ENCODE measurements around the gene CXorf66.
A peak's percentile ranks its signal among the peaks of the same experiment; 100 is the strongest.
"Not testable (repeated sequence)": the region's sequence is repeated elsewhere in the genome, so short reads cannot be mapped to it uniquely, and the experiment has no call there.

The CXorf66 gene

GRCh38 chrX:139969286-139969685 is 4.0 kb upstream of the CXorf66 start:
- no peak overlapping the region for H3K4me3 ChIP-seq (ENCODE audit: low read length)
- no peak for DNase-seq (ENCODE audit: low read depth)
- no peak for TF ChIP-seq CTCF (IDR thresholded peaks at IDR 0.05; ENCODE audit: insufficient read depth, low read depth, low read length, missing control alignments)

GRCh38 chrX:139967750-139968149 is 2.4 kb upstream of the CXorf66 start:
- H3K4me3 ChIP-seq (ENCODE audit: low read length): no peak overlapping the region
- TF ChIP-seq CTCF (IDR thresholded peaks at IDR 0.05; ENCODE audit: insufficient read depth, low read depth, low read length, missing control alignments): no peak
- DNase-seq (ENCODE audit: low read depth): no peak

- peak; percentile 29 for TF ChIP-seq CTCF (IDR thresholded peaks at IDR 0.05; ENCODE audit: insufficient read depth, low read depth, low read length, missing control alignments)
- no peak overlapping the region for H3K4me3 ChIP-seq (ENCODE audit: low read length)
- DNase-seq (ENCODE audit: low read depth): peak; percentile 0
These were observed 2.0 kb upstream of the CXorf66 start for GRCh38 chrX:139967300-139967699.

- TF ChIP-seq CTCF (IDR thresholded peaks at IDR 0.05; ENCODE audit: insufficient read depth, low read depth, low read length, missing control alignments): peak; percentile 16
- not testable (repeated sequence) for DNase-seq (ENCODE audit: low read depth); H3K4me3 ChIP-seq (ENCODE audit: low read length)
These were observed 838 bp upstream of the CXorf66 start for GRCh38 chrX:139966159-139966558.

- not testable (repeated sequence) for DNase-seq (ENCODE audit: low read depth); H3K4me3 ChIP-seq (ENCODE audit: low read length)
These were observed 4.2 kb downstream of the CXorf66 start for GRCh38 chrX:139961091-139961490.

- DNase-seq (ENCODE audit: low read depth): peak; percentile 30
- TF ChIP-seq CTCF (IDR thresholded peaks at IDR 0.05; ENCODE audit: insufficient read depth, low read depth, low read length, missing control alignments): no peak
- no peak overlapping the region for H3K4me3 ChIP-seq (ENCODE audit: low read length)
These were observed 15.6 kb downstream of the CXorf66 start for GRCh38 chrX:139949703-139950102.

GRCh38 chrX:139945075-139945474 is 20.2 kb downstream of the CXorf66 start:
- H3K4me3 ChIP-seq (ENCODE audit: low read length): no peak overlapping the region
- TF ChIP-seq CTCF (IDR thresholded peaks at IDR 0.05; ENCODE audit: insufficient read depth, low read depth, low read length, missing control alignments): no peak
- no peak for DNase-seq (ENCODE audit: low read depth)

GRCh38 chrX:139936259-139936658 is 29.1 kb downstream of the CXorf66 start:
- DNase-seq (ENCODE audit: low read depth): no peak

More at GRCh38 chrX:139936259-139936658, 29.1 kb downstream of the CXorf66 start:
- no peak overlapping the region for H3K4me3 ChIP-seq (ENCODE audit: low read length)
- no peak for TF ChIP-seq CTCF (IDR thresholded peaks at IDR 0.05; ENCODE audit: insufficient read depth, low read depth, low read length, missing control alignments)
